Spleen (tissue), 13 donors: ENCODE data around the gene PLK4. TPM values are rescaled to one million over a fixed set of nuclear protein-coding genes. Genes with fewer than 3 reads are reported as not detected.

Experiments used
- DNase-seq: peaks from one replicate; pipeline ENCODE4 v3.0.0-alpha.2; 2020
- H3K27ac ChIP-seq, 8 donors: fragments of 200-600 bp; sonication (generic) in 7 of 8; 1 replicate in 4 of 8; 2 replicates in 4 of 8; pipeline versions ENCODE4 v1.5.0 to v1.8.0; 2016 to 2021; ENCODE audit warnings: inconsistent platforms in 4 of 8, mild to moderate bottlenecking in 4 of 8, moderate library complexity in 1 of 8
- H3K27me3 ChIP-seq, 7 donors: fragments of 200-600 bp; sonication (generic) in 6 of 7; replicated peaks in 1 of 7; 1 replicate in 4 of 7; 2 replicates in 3 of 7; pipeline versions ENCODE4 v1.5.0 to v1.8.0; 2016 to 2021; ENCODE audit warnings: inconsistent platforms in 3 of 7, mild to moderate bottlenecking in 1 of 7
- H3K36me3 ChIP-seq, 6 donors: fragments of 200-600 bp; sonication (generic) in 5 of 6; 1 replicate in 4 of 6; 2 replicates in 2 of 6; pipeline versions ENCODE4 v1.5.0 to v1.8.0; 2016 to 2021; ENCODE audit warnings: inconsistent platforms in 2 of 6
- H3K4me1 ChIP-seq, 6 donors: fragments of 200-600 bp; sonication (generic) in 5 of 6; 1 replicate in 3 of 6; 2 replicates in 3 of 6; pipeline versions ENCODE4 v1.5.0 to v1.8.0; 2016 to 2021; ENCODE audit warnings: inconsistent platforms in 3 of 6
- H3K4me3 ChIP-seq, 8 donors: fragments of 200-600 bp; sonication (generic) in 7 of 8; 1 replicate in 4 of 8; 2 replicates in 4 of 8; pipeline versions ENCODE4 v1.5.0 to v1.8.0; 2016 to 2021; ENCODE audit warnings: inconsistent platforms in 4 of 8, mild to moderate bottlenecking in 4 of 8, moderate library complexity in 2 of 8
- H3K9me3 ChIP-seq, 8 donors: fragments of 200-600 bp; sonication (generic) in 7 of 8; 1 replicate in 4 of 8; 2 replicates in 4 of 8; pipeline versions ENCODE4 v1.5.0 to v1.8.0; 2016 to 2021; ENCODE audit warnings: inconsistent platforms in 4 of 8
- CTCF ChIP-seq, 11 experiments: fragments of 200-600 bp in 7 of 11; fragments of 450-650 bp in 4 of 11; sonication (generic) in 4 of 11; IDR thresholded peaks in 8 of 11; conservative IDR thresholded peaks in 3 of 11; 1 replicate in 7 of 11; 2 replicates in 4 of 11; pipeline versions ENCODE4 v1.4.0 to v1.8.0; 2016 to 2021; ENCODE audit warnings: antibody characterized with exemption in 11 of 11, inconsistent platforms in 4 of 11, mild to moderate bottlenecking in 1 of 11
- POLR2A ChIP-seq, 3 donors: fragments of 450-650 bp; IDR thresholded peaks; one replicate each; pipeline ENCODE4 v1.5.1; 2017; ENCODE audit warnings: antibody characterized with exemption in 3 of 3, mild to moderate bottlenecking in 1 of 3
- POLR2AphosphoS5 ChIP-seq, 3 donors: sonication (generic); formaldehyde crosslinking; IDR thresholded peaks; one replicate each; pipeline ENCODE4 v1.5.1; 2017; ENCODE audit warnings: antibody characterized with exemption in 3 of 3
- WGBS, 5 donors: extraction: QIAGEN DNeasy Blood & Tissue Kit in 3 of 5; methylation state at CpG; one replicate each; pipeline versions ENCODE4 v1.1.5 to v1.1.7; 2013 to 2018; 5-methylcytosine and 5-hydroxymethylcytosine counted together
- intact Hi-C: fragments of 100-400 bp; cut with DNase I; formaldehyde crosslinking; loops from one replicate; pipeline ENCODE4 v1.15.0; 2023; ENCODE audit warnings: low total_unique reads
- long read RNA-seq, 2 donors: transcript quantifications; one replicate each; lab custom pipeline, GENCODE V29; 2026
- polyA plus RNA-seq, 3 donors: library from polyadenylated mRNA; stranded (reverse); fragments of 200-250 nt; gene quantifications; one replicate each; pipeline ENCODE4 v1.2.1, GENCODE V29; 2013
- total RNA-seq, 7 donors: library from RNA; depleted of rRNA in 3 of 7; stranded (reverse); fragments of >200 nt in 3 of 7; fragmentation: NEBNext Ultra II Directional in 4 of 7; extraction: Animal tissue kit (Norgen Biotek cat#: 25700) in 4 of 7; gene quantifications; one replicate each; pipeline versions ENCODE4 v1.1.0 to v1.2.1, GENCODE V29; 2016 to 2021
- donor health status: healthy with polysubstance abuse.
- donor health status: DM: no; HTN: no; CAD: no; lungs with moderate emphysema.
- donor health status: DM: no; HTN: no; CAD: no.
- donor health status: Bipolar disorder and iron deficiency.
- donor health status: healthy.
- donor health status: DM: no; HTN: no; CAD: no.
- donor health status: DM: yes; HTN: yes; CAD: no.

The PLK4 gene
- total RNA-seq (10 to 100 TPM in 1 of 7 donors, 1 to 10 TPM in 6; 2.3 to 10.4 (median 5.1) TPM), polyA plus RNA-seq (1 to 10 TPM; 1.9 to 4.0 (median 2.8) TPM)
- long read RNA-seq, donor 1, transcript PLK4-206 (6 exons, 811 nt), result major isoform, 6 of 8 reads
- long read RNA-seq, donor 1, partial matches to known transcripts, result 0 of 8 reads
- long read RNA-seq, donor 1, other reads (novel, unspliced or antisense), result 0 of 8 reads
- long read RNA-seq, donor 2, partial matches to known transcripts, result 0 of 3 reads
- long read RNA-seq, donor 2, other reads (novel, unspliced or antisense), result 0 of 3 reads

- H3K4me1 ChIP-seq, result peaks cover 5 to 31% (median 19%) of the 10 kb centered on the region in 6 donors
- H3K36me3 ChIP-seq, result peaks cover 0 to 4% (median 0%) of the 10 kb centered on the region in 6 donors
- peak within 1 kb of the TSS; percentile 79 to 87 (median 84) for H3K27ac ChIP-seq
- H3K4me3 ChIP-seq, result peak within 1 kb of the TSS; percentile 77 to 100 (median 95)
- TF ChIP-seq POLR2AphosphoS5 (IDR thresholded peaks at IDR 0.05) (peak in 2 of 3 donors; percentile 91 to 92), CTCF (IDR thresholded peaks at IDR 0.05 in 8 of 11, conservative IDR thresholded peaks at IDR 0.05 in 3 of 11) (no peak), POLR2A (IDR thresholded peaks at IDR 0.05) (peak in 1 of 3 donors; percentile 65)
- WGBS, 5 donors, result 0 to 1% (median 1%) methylated on average over 33 to 70 of the region's 70 CpGs
- no peaks in the 10 kb centered on the region for H3K27me3 ChIP-seq
- peak; percentile 97 for DNase-seq
- intact Hi-C loops, result loop anchor here (10.0 kb wide), 1 partner anchor 84 kb away; the partner anchor contains the start of genes ABHD18 and MFSD8
- no peaks in the 10 kb centered on the region for H3K9me3 ChIP-seq
Measured at GRCh38 chr4:127880763-127881562, at the start of gene PLK4. Gene PLK4 (plus strand): TSS chr4:127880893. CDS start chr4:127881135, 242 bp downstream.

- 77 to 86% (median 83%) methylated on average over 4 of the region's 4 CpGs for WGBS, 5 donors
- DNase-seq, result no peak
- intact Hi-C loops, result no loop called here
- no peaks in the 10 kb centered on the region for H3K27me3 ChIP-seq
- H3K4me1 ChIP-seq, result no peaks in the 10 kb centered on the region
- TF ChIP-seq POLR2A (IDR thresholded peaks at IDR 0.05), result no peak
- no peak for TF ChIP-seq POLR2AphosphoS5 (IDR thresholded peaks at IDR 0.05)
- no peak for TF ChIP-seq CTCF (IDR thresholded peaks at IDR 0.05 in 8 of 11, conservative IDR thresholded peaks at IDR 0.05 in 3 of 11)
- H3K9me3 ChIP-seq, result no peaks in the 10 kb centered on the region
- H3K27ac ChIP-seq, result no peak overlapping the region
- no peaks in the 10 kb centered on the region for H3K36me3 ChIP-seq
- no peak overlapping the region for H3K4me3 ChIP-seq
Measured at GRCh38 chr4:127832585-127832984, 48.1 kb upstream of the PLK4 start.

GRCh38 chr4:127843704-127844600 lies 36.7 kb upstream of the PLK4 start:
- 93 to 98% (median 97%) methylated on average over 12 of the region's 12 CpGs for WGBS, 5 donors
- H3K36me3 ChIP-seq, result peaks cover 0 to 22% (median 0%) of the 10 kb centered on the region in 6 donors

More at GRCh38 chr4:127843704-127844600, 36.7 kb upstream of the PLK4 start:
- no peak for DNase-seq
- H3K27ac ChIP-seq, result no peak overlapping the region
- H3K4me3 ChIP-seq, result no peak overlapping the region
- H3K27me3 ChIP-seq, result no peaks in the 10 kb centered on the region
- peaks cover 0 to 32% (median 30%) of the 10 kb centered on the region in 8 donors for H3K9me3 ChIP-seq
- TF ChIP-seq POLR2A (IDR thresholded peaks at IDR 0.05), result no peak
- TF ChIP-seq POLR2AphosphoS5 (IDR thresholded peaks at IDR 0.05), result no peak
- TF ChIP-seq CTCF (IDR thresholded peaks at IDR 0.05 in 8 of 11, conservative IDR thresholded peaks at IDR 0.05 in 3 of 11), result no peak
- intact Hi-C loops, result no loop called here
- no peaks in the 10 kb centered on the region for H3K4me1 ChIP-seq
